ENCODE measurements around the gene ERP29. TPM values are rescaled to one million over a fixed set of nuclear protein-coding genes. Genes with fewer than 3 reads are reported as not detected.
A peak's percentile ranks its signal among the peaks of the same experiment; 100 is the strongest.

Gene ERP29
- total and polyA plus RNA-seq, 2 of the 13 experiments (the other 11 are each of a cell fraction or from before 2014, with no cell fraction given) = 111 to 147 TPM

DNA sequence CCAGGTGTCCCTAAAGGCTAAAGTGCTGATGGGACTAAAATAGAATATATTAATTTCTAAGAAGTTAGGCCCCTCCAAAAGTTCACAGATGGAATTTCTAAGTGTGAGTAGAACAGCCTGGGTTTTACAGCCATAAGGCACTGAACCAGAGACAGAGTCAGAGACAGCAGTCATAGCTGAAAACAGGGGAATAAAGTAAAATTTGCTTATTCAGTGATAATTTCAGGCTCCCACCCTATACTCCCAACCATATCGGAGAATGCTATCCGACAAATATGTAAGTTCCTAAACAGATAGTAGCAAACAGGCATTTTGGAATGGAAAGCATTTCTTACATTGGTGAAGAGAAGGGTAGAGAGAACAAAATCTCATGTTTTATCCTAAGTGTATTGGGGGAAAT is 50.0 kb downstream of the ERP29 start:
- H3K9me3 ChIP-seq (ENCODE audit: low read length) = no peaks in the 10 kb centered on the region
- in situ Hi-C loops (cut with HindIII; ENCODE audit: extremely low pct_ligation_motif_present, low pct_unique_long_range_greater_than_20kb) = no loop called here
- no peak overlapping the region for H3K4me2 ChIP-seq (ENCODE audit: low read depth, low read length)
- no peak for DNase-seq (ENCODE audit: low spot score)
- H3K4me3 ChIP-seq (replicated peaks in 1 of 3; ENCODE audit: insufficient read depth in 1 of 3, low read depth in 2 of 3, low read length in 3 of 3) = no peak overlapping the region
- H3K9ac ChIP-seq (ENCODE audit: insufficient read depth, low read depth, low read length) = no peak overlapping the region
- no peak for FAIRE-seq
- no peak overlapping the region for H3K27ac ChIP-seq (ENCODE audit: extremely low read length, insufficient read depth, low read length)
- TF ChIP-seq FOXM1 (CRISPR knock-in tag; IDR thresholded peaks at IDR 0.05) (no peak), MAFF (IDR thresholded peaks at IDR 0.05; ENCODE audit: low read depth, low read length) (peak; percentile 36), ETV5 (CRISPR knock-in tag; IDR thresholded peaks at IDR 0.05; ENCODE audit: borderline replicate concordance) (no peak), ZNF776 (CRISPR knock-in tag; IDR thresholded peaks at IDR 0.05) (no peak), MAFK (conservative IDR thresholded peaks at IDR 0.05 in 1 of 2, IDR thresholded peaks at IDR 0.05 in 1 of 2; ENCODE audit: low read length in 2 of 2) (peak; percentile 36 to 41; a peak in 3 of 4 replicates)
- TF ChIP-seq, protein P1, sequence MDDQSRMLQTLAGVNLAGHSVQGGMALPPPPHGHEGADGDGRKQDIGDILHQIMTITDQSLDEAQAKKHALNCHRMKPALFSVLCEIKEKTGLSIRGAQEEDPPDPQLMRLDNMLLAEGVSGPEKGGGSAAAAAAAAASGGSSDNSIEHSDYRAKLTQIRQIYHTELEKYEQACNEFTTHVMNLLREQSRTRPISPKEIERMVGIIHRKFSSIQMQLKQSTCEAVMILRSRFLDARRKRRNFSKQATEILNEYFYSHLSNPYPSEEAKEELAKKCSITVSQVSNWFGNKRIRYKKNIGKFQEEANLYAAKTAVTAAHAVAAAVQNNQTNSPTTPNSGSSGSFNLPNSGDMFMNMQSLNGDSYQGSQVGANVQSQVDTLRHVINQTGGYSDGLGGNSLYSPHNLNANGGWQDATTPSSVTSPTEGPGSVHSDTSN (CRISPR knock-in tag; IDR thresholded peaks at IDR 0.05; ENCODE audit: borderline replicate concordance) = no peak
- TF ChIP-seq, protein P2, sequence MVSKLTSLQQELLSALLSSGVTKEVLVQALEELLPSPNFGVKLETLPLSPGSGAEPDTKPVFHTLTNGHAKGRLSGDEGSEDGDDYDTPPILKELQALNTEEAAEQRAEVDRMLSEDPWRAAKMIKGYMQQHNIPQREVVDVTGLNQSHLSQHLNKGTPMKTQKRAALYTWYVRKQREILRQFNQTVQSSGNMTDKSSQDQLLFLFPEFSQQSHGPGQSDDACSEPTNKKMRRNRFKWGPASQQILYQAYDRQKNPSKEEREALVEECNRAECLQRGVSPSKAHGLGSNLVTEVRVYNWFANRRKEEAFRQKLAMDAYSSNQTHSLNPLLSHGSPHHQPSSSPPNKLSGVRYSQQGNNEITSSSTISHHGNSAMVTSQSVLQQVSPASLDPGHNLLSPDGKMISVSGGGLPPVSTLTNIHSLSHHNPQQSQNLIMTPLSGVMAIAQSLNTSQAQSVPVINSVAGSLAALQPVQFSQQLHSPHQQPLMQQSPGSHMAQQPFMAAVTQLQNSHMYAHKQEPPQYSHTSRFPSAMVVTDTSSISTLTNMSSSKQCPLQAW (CRISPR knock-in tag; IDR thresholded peaks at IDR 0.05) = no peak
- TF ChIP-seq, protein P3, sequence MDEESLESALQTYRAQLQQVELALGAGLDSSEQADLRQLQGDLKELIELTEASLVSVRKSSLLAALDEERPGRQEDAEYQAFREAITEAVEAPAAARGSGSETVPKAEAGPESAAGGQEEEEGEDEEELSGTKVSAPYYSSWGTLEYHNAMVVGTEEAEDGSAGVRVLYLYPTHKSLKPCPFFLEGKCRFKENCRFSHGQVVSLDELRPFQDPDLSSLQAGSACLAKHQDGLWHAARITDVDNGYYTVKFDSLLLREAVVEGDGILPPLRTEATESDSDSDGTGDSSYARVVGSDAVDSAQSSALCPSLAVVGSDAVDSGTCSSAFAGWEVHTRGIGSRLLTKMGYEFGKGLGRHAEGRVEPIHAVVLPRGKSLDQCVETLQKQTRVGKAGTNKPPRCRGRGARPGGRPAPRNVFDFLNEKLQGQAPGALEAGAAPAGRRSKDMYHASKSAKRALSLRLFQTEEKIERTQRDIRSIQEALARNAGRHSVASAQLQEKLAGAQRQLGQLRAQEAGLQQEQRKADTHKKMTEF (CRISPR knock-in tag; IDR thresholded peaks at IDR 0.05) = no peak
- BruUV-seq (replicated peaks) = no TSS peak
- intact Hi-C loops (cut with micrococcal nuclease; ENCODE audit: unreplicated experiment) = no loop called here
- ChIA-PET CTCF (ENCODE audit: low intra/inter-chr PET ratio, low total read pairs) (no interaction called here), POLR2A (no interaction called here)
- 96% methylated on average over 2 of the region's 2 CpGs for WGBS (ENCODE audit: low lambda C conversion rate)
- H4K20me1 ChIP-seq (ENCODE audit: insufficient read depth, low read length) = no peaks in the 10 kb centered on the region
- H3K79me2 ChIP-seq (ENCODE audit: insufficient read depth, low read length) = no peaks in the 10 kb centered on the region
- H2AFZ ChIP-seq (ENCODE audit: low read length) = no peak overlapping the region
- no peaks in the 10 kb centered on the region for H3K27me3 ChIP-seq (ENCODE audit: control insufficient read depth in 1 of 2, insufficient read depth in 2 of 2, low read length in 2 of 2)
- H3K36me3 ChIP-seq (replicated peaks in 1 of 2; ENCODE audit: control insufficient read depth in 1 of 2, insufficient read depth in 2 of 2, low read length in 2 of 2) = peaks cover 12 to 70% of the 10 kb centered on the region in 2 experiments
- no peak for ATAC-seq
- H3K4me1 ChIP-seq (ENCODE audit: insufficient read depth, low read length) = no peaks in the 10 kb centered on the region
